ENCODE measurements around the gene CCDC27. TPM values are rescaled to one million over a fixed set of nuclear protein-coding genes. Genes with fewer than 3 reads are reported as not detected.
A peak's percentile ranks its signal among the peaks of the same experiment; 100 is the strongest.

The CCDC27 gene
- total RNA-seq, 1 experiment from 2014 or later, result not detected

DNA sequence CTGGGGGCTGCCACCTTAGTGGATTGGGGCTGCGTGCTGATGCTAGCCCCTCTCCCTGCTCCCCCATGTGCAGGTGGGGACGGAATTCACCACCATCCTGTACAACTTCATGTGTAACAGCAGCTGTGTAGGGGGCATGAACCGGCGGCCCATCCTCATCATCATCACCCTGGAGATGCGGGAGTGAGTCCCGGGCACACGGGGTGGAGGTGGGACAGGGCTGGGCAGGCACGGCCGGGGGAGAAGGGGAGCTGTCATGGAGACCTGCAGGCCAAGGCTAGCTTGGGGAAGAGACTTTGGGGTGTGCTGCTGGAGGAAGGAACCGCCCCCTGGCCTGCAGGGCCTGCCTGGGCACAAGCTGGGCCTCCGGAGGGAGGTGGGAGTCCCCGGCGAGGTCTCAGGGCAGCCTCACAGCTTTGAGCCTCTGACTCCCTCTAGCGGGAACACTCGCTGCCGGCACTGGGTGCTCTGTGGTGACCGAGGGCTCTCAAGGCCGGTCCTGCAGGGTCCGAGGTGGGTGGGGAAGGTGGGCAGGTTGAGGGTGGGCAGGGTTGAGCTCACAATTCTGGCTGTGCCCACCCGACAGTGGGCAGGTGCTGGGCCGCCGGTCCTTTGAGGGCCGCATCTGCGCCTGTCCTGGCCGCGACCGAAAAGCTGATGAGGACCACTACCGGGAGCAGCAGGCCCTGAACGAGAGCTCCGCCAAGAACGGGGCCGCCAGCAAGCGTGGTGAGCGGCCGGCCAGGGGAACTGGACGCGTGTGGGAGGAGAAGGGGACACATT lies 25.0 kb upstream of the CCDC27 start:
- POLR2A ChIA-PET (ENCODE audit: unreplicated experiment), result no interaction called here
- TF ChIP-seq, protein P1, sequence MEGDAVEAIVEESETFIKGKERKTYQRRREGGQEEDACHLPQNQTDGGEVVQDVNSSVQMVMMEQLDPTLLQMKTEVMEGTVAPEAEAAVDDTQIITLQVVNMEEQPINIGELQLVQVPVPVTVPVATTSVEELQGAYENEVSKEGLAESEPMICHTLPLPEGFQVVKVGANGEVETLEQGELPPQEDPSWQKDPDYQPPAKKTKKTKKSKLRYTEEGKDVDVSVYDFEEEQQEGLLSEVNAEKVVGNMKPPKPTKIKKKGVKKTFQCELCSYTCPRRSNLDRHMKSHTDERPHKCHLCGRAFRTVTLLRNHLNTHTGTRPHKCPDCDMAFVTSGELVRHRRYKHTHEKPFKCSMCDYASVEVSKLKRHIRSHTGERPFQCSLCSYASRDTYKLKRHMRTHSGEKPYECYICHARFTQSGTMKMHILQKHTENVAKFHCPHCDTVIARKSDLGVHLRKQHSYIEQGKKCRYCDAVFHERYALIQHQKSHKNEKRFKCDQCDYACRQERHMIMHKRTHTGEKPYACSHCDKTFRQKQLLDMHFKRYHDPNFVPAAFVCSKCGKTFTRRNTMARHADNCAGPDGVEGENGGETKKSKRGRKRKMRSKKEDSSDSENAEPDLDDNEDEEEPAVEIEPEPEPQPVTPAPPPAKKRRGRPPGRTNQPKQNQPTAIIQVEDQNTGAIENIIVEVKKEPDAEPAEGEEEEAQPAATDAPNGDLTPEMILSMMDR (conservative IDR thresholded peaks at IDR 0.05), result peak; percentile 56; the same call in 1 of the 2 replicates
- no peak for TF ChIP-seq EZH2 (IDR thresholded peaks at IDR 0.05; ENCODE audit: low read depth)
- CTCF ChIA-PET, result no interaction called here
- Histone ChIP-seq H3K4me3 (no peak overlapping the region), H4K20me1 (ENCODE audit: insufficient read depth) (no peaks in the 10 kb centered on the region), H3K9me3 (ENCODE audit: insufficient read depth, low read depth) (no peaks in the 10 kb centered on the region), H3K27ac (no peak overlapping the region), H3K27me3 (ENCODE audit: insufficient read depth, low read depth) (0 out of 2 replicates have a peak, but pooled peaks cover 4% of the 10 kb centered on the region), H2AFZ (no peak overlapping the region), H3K4me1 (replicated peaks; ENCODE audit: insufficient read depth) (no peaks in the 10 kb centered on the region), H3F3A (ENCODE audit: insufficient read depth, low read depth) (no peaks in the 10 kb centered on the region), H3K4me2 (no peak overlapping the region), H3K79me2 (ENCODE audit: low read depth) (no peaks in the 10 kb centered on the region), H3K36me3 (ENCODE audit: low read depth) (no peaks in the 10 kb centered on the region), H3K9me2 (ENCODE audit: insufficient read depth) (no peaks in the 10 kb centered on the region)
- no TSS peak for BruUV-seq (replicated peaks)
- no peak for DNase-seq
- intact Hi-C loops (cut with micrococcal nuclease; ENCODE audit: unreplicated experiment), result no loop called here

DNA sequence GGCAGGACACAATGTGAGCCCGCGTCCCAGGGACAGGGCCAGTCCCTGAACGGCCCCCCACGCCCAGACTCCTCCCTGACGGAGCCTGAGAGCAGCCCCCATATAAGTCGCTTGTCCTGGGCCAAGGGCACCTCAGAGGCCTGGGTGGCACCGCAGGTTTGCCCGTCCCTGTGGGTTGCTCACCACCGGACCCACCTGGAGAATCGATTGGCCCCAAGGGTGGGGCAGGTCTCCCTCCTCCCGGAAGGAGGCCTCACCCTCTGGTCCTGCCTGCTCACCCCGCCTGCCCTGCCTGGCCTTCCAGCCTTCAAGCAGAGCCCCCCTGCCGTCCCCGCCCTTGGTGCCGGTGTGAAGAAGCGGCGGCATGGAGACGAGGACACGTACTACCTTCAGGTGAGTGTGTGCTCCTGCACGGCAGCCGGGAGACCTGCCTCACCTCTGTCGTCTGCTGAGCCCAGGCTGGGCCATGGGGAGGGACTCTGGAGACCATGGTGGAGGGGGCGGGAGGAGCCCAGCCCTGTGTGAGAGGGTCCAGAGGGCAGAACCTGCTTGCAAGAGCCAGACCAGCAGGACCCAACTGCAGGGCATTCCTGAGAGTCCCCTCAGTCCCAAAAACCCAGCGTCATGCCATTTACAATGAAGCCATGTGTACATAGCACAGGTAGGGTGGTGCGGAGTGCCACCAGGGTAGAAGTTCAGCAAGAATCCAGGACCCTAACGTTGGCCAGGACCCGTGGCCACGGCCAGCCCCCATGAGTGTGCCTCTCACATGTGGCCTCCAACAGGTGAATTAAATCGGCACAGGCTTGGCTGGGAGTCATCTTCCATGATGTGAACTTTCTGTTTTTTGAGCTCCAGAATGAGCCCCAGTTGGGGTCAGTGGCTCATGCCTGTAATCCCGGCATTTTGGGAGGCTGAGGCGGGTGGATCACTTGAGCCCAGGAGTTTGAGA lies 24.1 kb upstream of the CCDC27 start:
- intact Hi-C loops (cut with micrococcal nuclease; ENCODE audit: unreplicated experiment), result no loop called here
- no peak overlapping the region for H3K4me3 ChIP-seq
- H3F3A ChIP-seq (ENCODE audit: insufficient read depth, low read depth), result no peaks in the 10 kb centered on the region
- 0 out of 2 replicates have a peak, but pooled peaks cover 4% of the 10 kb centered on the region for H3K27me3 ChIP-seq (ENCODE audit: insufficient read depth, low read depth)
- H3K4me1 ChIP-seq (replicated peaks; ENCODE audit: insufficient read depth), result no peaks in the 10 kb centered on the region
- H4K20me1 ChIP-seq (ENCODE audit: insufficient read depth), result no peaks in the 10 kb centered on the region
- ChIA-PET POLR2A (ENCODE audit: unreplicated experiment) (interaction anchor here (0.6 kb wide), 1 partner anchor 224 kb away, joined by 3 read pairs; no protein-coding TSS in a partner anchor), CTCF (no interaction called here)
- H3K9me2 ChIP-seq (ENCODE audit: insufficient read depth), result no peaks in the 10 kb centered on the region
- no peak overlapping the region for H2AFZ ChIP-seq
- TF ChIP-seq, protein P1 (conservative IDR thresholded peaks at IDR 0.05), result no peak
- no peak for TF ChIP-seq EZH2 (IDR thresholded peaks at IDR 0.05; ENCODE audit: low read depth)
- no TSS peak for BruUV-seq (replicated peaks)
- no peak for DNase-seq
- H3K36me3 ChIP-seq (ENCODE audit: low read depth), result no peaks in the 10 kb centered on the region
- H3K4me2 ChIP-seq, result no peak overlapping the region
- no peaks in the 10 kb centered on the region for H3K9me3 ChIP-seq (ENCODE audit: insufficient read depth, low read depth)
- H3K79me2 ChIP-seq (ENCODE audit: low read depth), result no peaks in the 10 kb centered on the region
- H3K27ac ChIP-seq, result no peak overlapping the region

DNA sequence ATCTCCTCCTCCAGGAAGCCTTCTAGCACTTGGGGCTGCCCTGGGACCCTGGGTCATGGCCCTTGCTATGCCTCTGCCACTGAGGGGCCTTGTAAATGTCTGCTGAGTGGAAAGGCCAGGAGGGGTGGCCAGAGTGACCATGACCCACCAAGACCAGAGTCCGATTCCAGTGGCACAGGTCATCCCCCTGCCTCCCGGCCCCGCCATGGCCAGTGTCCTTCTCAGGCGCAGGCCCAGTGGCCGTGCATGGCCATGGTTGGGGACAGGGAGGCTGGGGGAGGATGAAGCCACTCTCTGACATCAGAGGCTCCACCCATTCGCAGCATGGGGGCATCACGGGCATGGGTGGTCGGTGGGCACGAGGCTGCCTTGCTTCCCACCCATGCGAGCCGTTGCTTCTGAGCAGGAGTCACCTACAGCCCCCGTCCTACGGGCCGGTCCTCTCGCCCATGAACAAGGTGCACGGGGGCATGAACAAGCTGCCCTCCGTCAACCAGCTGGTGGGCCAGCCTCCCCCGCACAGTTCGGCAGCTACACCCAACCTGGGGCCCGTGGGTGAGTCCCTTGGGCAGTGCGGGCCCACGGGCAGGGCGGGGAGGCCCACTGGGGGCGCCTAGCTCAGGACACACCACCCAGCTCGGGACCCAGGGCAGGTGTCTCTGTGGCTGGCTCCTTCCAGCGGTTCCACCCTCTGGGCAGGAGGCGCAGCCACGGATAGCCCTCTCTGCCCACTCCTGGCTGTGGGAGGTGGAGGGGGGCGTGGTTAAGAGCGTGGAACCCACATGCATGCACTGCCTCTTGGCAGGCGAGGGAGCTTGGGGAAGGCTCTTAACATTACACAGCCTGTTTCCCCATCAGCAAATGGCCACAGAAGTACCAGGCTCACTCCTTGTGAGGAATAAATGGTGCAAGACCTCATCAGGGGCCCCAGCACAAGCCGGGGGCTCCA lies 22.4 kb upstream of the CCDC27 start:
- intact Hi-C loops (cut with micrococcal nuclease; ENCODE audit: unreplicated experiment), result no loop called here
- POLR2A ChIA-PET (ENCODE audit: unreplicated experiment), result no interaction called here
- TF ChIP-seq EZH2 (IDR thresholded peaks at IDR 0.05; ENCODE audit: low read depth), result no peak
- TF ChIP-seq, protein P1 (conservative IDR thresholded peaks at IDR 0.05), result no peak

More for the DNA sequence above, 22.4 kb upstream of the CCDC27 start:
- CTCF ChIA-PET, result no interaction called here
- Histone ChIP-seq H3K9me3 (ENCODE audit: insufficient read depth, low read depth) (no peaks in the 10 kb centered on the region), H3K27ac (no peak overlapping the region), H4K20me1 (ENCODE audit: insufficient read depth) (no peaks in the 10 kb centered on the region), H3K9me2 (ENCODE audit: insufficient read depth) (no peaks in the 10 kb centered on the region), H3K36me3 (ENCODE audit: low read depth) (no peaks in the 10 kb centered on the region), H3K79me2 (ENCODE audit: low read depth) (no peaks in the 10 kb centered on the region), H3K4me2 (no peak overlapping the region), H3K27me3 (ENCODE audit: insufficient read depth, low read depth) (0 out of 2 replicates have a peak, but pooled peaks cover 4% of the 10 kb centered on the region), H3F3A (ENCODE audit: insufficient read depth, low read depth) (no peaks in the 10 kb centered on the region), H3K4me3 (no peak overlapping the region), H3K4me1 (replicated peaks; ENCODE audit: insufficient read depth) (no peaks in the 10 kb centered on the region), H2AFZ (no peak overlapping the region)
- BruUV-seq (replicated peaks), result no TSS peak
- no peak for DNase-seq

Measured in PC-9 (cell line).